Skeletal muscle tissue (tissue), 4 donors: ENCODE measurements around the gene OR2T10. TPM values are rescaled to one million over a fixed set of nuclear protein-coding genes. Genes with fewer than 3 reads are reported as not detected.
"Not testable (repeated sequence)": the region's sequence is repeated elsewhere in the genome, so short reads cannot be mapped to it uniquely, and the experiment has no call there.

Experiments used
- H3K27ac ChIP-seq: one replicate; pipeline ENCODE4 v1.7.0; 2013; ENCODE audit warnings: mild to moderate bottlenecking, low read depth, low read length, inconsistent platforms
- H3K27me3 ChIP-seq, 3 donors: one replicate each; pipeline ENCODE4 v1.7.0; 2013; ENCODE audit warnings: low read length in 3 of 3; ENCODE audit not compliant: control insufficient read depth in 3 of 3, insufficient read depth in 3 of 3
- H3K36me3 ChIP-seq, 3 donors: one replicate each; pipeline ENCODE4 v1.7.0; 2013; ENCODE audit warnings: low read length in 3 of 3; ENCODE audit not compliant: control insufficient read depth in 3 of 3, insufficient read depth in 3 of 3
- H3K4me1 ChIP-seq, 3 donors: one replicate each; pipeline ENCODE4 v1.7.0; 2013; ENCODE audit warnings: low read length in 3 of 3, mild to moderate bottlenecking in 3 of 3; ENCODE audit not compliant: control insufficient read depth in 3 of 3, insufficient read depth in 3 of 3
- H3K4me3 ChIP-seq, 3 donors: one replicate each; pipeline ENCODE4 v1.7.0; 2013; ENCODE audit warnings: low read length in 3 of 3
- H3K9ac ChIP-seq, 3 donors: one replicate each; pipeline ENCODE4 v1.7.0; 2013; ENCODE audit warnings: low read length in 3 of 3, mild to moderate bottlenecking in 3 of 3, moderate library complexity in 2 of 3, low read depth in 1 of 3
- H3K9me3 ChIP-seq, 3 donors: one replicate each; pipeline ENCODE4 v1.7.0; 2013; ENCODE audit warnings: low read length in 3 of 3; ENCODE audit not compliant: control insufficient read depth in 3 of 3
- total RNA-seq: library from RNA; depleted of rRNA; stranded (reverse); fragments of >200 nt; gene quantifications from one replicate; pipeline ENCODE4 v1.2.3, GENCODE V29; 2014
- donor health status: Osteomylitis.

The OR2T10 gene, protein sequence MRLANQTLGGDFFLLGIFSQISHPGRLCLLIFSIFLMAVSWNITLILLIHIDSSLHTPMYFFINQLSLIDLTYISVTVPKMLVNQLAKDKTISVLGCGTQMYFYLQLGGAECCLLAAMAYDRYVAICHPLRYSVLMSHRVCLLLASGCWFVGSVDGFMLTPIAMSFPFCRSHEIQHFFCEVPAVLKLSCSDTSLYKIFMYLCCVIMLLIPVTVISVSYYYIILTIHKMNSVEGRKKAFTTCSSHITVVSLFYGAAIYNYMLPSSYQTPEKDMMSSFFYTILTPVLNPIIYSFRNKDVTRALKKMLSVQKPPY
- total RNA-seq: not detected

DNA sequence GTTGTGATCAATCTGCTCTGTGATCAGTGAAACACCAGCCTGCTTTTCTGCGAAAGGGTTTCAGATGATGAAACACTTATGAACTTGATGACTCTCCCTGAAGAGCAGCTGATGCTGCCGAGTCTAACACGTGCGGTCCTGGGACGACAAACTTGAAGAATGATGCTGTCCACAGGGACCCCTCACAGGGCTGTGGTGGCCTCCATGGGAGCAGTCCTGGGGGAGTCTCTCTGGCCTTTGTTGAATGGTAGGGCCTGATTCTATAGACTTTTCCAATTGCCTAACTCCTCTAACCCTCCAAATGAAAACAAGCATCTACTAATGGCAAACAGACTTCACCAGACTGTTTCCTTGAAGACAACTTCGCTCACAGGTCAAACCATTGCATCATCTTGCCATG lies at the start of gene OR2T10:
OR2T10 (minus strand) TSS at position 112 of the 400 bp plus-strand sequence. CDS start 3,932 bp downstream, outside the sequence.
- H3K36me3 ChIP-seq: no peaks in the 10 kb centered on the region
- H3K4me3 ChIP-seq: no peak within 1 kb of the TSS
- H3K27ac ChIP-seq: no peak within 1 kb of the TSS
- no peak within 1 kb of the TSS for H3K9ac ChIP-seq
- H3K4me1 ChIP-seq: no peaks in the 10 kb centered on the region
- no peaks in the 10 kb centered on the region for H3K27me3 ChIP-seq
- no peaks in the 10 kb centered on the region for H3K9me3 ChIP-seq

DNA sequence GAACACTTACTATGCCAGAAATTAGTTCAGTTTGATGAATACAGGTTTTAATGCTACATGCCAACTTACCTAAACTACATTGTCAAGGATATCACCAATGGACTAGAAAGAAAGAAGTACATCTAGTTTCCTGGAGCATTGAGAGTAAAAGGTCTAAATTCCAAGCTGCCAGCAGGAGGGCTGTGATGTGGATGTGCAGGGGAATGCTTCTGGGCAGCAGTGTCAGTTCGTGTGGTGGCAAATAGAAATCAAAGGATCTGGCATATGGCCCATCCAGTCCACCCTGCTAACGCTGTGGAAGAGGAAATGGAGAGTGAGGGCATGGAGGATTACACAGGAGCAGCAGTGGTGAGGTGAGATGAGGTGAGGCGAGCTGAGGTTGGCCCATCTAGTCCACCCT lies 47.7 kb upstream of the OR2T10 start, which contains the start of gene OR2T35:
OR2T35 (minus strand) TSS at position 101 of the 400 bp plus-strand sequence. CDS start 6,020 bp downstream, outside the sequence.
- not testable (repeated sequence) for H3K27me3 ChIP-seq, H3K4me1 ChIP-seq, H3K27ac ChIP-seq, H3K9me3 ChIP-seq, H3K36me3 ChIP-seq, H3K4me3 ChIP-seq, H3K9ac ChIP-seq

DNA sequence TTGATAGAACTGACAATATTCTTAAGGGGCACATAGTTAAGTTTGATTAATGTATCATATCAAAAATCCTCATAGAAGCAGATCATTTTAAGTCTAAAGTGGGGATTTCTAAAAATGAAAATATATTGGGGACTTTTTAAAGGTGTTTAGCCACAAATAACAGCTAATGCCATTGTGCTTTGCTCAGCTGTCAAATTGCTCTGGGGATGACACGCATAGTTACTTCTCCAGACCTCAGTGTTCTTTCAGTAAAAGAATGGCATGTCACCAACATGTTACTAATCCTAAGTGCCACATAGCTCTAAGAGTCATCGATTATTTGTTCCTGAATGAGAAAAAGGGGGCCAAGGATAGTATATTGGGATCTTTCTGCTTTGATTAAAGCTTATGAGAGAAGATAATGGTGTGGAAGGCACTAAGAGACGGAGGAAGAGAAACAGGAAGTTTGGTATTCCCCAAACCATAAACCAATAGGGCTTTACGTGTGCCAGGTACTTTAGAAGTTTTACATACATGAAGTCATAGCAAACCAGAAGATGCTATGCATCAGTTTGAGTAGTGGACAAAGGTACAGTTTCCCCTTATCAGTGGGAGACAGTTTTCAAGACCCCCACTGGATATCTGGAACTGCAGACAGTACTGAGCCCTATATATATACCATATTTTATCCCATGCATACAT lies 45.6 kb upstream of the OR2T10 start:
- not testable (repeated sequence) for H3K4me3 ChIP-seq, H3K27ac ChIP-seq, H3K9me3 ChIP-seq, H3K9ac ChIP-seq, H3K4me1 ChIP-seq, H3K36me3 ChIP-seq, H3K27me3 ChIP-seq

DNA sequence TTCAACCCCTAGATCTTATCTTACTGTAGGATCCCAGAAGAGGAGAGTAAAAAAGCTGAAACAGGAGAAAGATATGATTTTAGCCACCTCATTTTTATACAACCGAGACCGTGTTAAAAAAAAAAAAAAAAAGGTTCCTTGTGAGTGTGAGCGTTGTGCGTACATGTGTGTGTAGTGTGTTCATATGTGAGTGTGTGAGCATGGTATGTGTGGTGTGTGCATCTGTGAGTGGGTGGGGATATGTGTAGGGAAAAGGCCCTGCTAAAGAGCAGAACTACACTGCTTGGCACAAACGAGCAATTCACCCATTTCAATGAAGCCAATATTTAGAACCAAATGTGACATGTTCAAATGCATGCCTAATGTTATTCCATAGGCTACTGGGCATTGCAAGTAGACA lies 44.1 kb upstream of the OR2T10 start:
- not testable (repeated sequence) for H3K4me1 ChIP-seq, H3K27ac ChIP-seq, H3K4me3 ChIP-seq, H3K27me3 ChIP-seq, H3K9me3 ChIP-seq, H3K36me3 ChIP-seq, H3K9ac ChIP-seq

DNA sequence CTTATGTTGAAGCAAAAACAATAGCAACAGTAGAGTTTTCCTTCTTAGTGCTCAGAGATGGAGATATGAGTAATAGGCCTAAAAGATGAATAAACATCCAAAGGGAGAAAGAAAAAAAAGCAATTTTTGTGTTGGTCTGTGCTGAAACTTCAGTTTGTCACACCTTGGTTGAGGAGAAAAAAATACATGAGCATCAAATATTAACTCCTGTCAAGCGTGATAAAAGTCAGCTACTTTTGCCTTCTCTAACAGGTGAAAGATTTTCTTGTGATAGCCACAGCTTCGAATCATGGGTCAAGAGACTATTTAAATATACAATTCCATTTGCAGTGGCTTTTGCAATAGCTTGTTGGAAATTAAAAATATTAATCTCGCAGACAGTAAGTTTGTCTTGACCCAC lies 43.4 kb upstream of the OR2T10 start:
- H3K4me1 ChIP-seq, H3K27me3 ChIP-seq, H3K4me3 ChIP-seq, H3K9me3 ChIP-seq, H3K36me3 ChIP-seq, H3K27ac ChIP-seq, H3K9ac ChIP-seq: not testable (repeated sequence)

DNA sequence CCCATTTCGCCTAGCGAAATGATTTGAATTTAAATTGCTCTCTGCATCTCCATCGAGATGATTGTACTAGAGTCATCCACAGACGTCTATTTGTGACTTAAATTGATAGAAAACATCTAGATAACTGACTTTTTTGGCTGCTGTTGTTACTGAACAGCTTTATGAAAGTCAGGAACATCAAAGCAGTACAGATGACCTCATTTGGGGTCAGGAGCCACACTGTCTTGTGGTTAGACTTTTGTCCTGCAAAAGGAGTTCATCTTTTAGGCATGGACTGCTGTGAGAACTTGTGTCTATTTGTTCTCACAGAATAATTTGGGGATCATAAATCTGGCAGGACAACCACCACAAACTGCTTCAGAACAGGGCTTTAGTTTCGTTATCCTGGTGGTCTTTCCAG lies 42.2 kb upstream of the OR2T10 start:
- H3K9ac ChIP-seq, H3K27me3 ChIP-seq, H3K27ac ChIP-seq, H3K4me3 ChIP-seq, H3K4me1 ChIP-seq, H3K36me3 ChIP-seq, H3K9me3 ChIP-seq: not testable (repeated sequence)

DNA sequence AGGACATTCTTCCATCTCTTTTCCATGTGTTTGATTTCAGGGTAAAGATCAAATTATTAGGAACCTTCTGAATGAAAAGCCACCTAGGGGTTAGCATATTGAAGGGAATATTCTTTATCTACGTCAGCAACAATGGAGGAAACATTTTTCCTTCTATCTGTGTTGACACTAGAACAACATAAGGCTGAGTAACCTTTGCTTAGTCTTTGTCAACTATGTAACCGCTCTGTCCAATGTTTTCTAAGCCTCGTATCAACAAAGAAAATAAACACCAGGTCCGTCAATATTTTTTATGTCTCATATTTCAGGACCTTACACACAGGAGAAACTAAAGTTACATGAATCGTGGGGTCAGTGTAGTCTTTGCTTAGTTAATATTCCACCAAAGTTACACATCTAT lies 39.1 kb upstream of the OR2T10 start:
- not testable (repeated sequence) for H3K4me3 ChIP-seq, H3K9ac ChIP-seq, H3K9me3 ChIP-seq, H3K4me1 ChIP-seq, H3K27me3 ChIP-seq, H3K36me3 ChIP-seq, H3K27ac ChIP-seq

DNA sequence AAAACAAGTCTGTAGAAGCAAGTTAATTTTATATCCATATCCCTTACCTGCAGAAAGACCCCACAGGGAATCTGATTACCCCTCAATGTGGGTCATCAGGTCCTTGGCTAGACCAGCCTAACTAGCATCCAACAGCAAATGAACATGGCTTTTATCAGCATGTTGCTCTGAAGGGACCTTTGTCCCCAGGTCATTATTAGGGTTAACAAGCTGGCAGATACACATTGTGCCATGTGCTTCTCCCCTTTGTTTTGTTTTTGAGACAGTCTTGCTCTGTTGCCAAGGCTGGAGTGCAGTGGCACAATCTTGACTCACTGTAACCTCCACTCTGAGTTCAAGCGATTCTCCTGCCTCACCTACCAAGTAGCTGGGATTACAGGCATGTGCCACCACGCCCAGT lies 37.5 kb upstream of the OR2T10 start, which contains the start of gene OR2T11:
OR2T11 (minus strand) TSS at position 101 of the 400 bp plus-strand sequence. CDS start 7,963 bp downstream, outside the sequence.
- H3K9me3 ChIP-seq, H3K9ac ChIP-seq, H3K36me3 ChIP-seq, H3K27ac ChIP-seq, H3K27me3 ChIP-seq, H3K4me3 ChIP-seq, H3K4me1 ChIP-seq: not testable (repeated sequence)

DNA sequence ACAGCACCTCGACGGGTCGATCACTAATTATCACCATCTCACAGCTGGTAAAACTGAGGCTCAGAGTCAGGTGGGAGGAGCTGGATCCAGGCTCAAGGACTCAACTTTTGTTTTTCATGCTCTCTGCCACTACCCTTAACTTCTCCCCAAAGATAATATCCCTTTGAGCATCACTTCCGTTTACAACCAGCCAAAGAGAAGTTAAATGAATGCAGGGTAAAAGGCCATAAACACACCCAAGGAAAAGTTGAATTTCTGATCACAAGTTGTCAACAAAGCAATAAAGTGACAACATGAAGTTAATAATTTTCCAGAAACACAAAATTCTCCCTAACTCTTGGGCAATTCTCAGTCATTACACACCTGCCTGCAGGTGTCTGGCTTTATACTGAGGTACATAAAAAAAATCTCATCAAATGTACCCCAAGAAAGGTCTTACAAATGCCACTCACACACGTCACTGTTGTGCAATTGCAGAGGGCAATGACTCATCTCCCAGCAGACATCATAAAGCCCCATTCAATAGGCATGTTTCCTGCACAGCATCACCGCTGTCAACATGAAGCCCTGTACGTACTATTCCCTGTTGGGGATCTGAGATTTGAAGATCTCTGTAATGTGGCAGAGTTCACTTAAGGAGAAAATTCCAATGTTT lies 34.0 kb upstream of the OR2T10 start:
- no peaks in the 10 kb centered on the region for H3K27me3 ChIP-seq
- H3K9ac ChIP-seq: no peak overlapping the region
- H3K4me3 ChIP-seq: no peak overlapping the region
- H3K4me1 ChIP-seq: no peaks in the 10 kb centered on the region
- no peak overlapping the region for H3K27ac ChIP-seq
- no peaks in the 10 kb centered on the region for H3K9me3 ChIP-seq
- no peaks in the 10 kb centered on the region for H3K36me3 ChIP-seq

DNA sequence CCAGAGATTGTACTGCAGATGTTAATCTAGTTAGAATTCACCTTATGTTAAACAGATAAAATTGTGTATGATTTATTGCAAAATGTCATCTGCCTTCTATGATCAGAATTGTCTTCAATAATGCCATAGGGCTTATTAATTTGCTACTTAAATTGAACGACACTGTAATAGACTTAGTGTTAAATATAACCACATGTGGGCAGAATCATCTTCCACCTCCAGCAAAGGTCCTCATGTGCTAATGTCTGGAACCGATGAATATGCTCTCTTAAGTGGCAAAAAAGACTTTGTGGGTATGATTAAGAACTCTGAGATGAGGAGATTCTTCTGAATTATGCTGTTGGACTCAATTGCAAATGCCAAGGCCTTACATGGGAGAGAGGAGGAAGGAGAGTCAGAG lies 33.1 kb upstream of the OR2T10 start:
- H3K27ac ChIP-seq: no peak overlapping the region

More for the DNA sequence above, 33.1 kb upstream of the OR2T10 start:
- H3K4me3 ChIP-seq: no peak overlapping the region
- H3K36me3 ChIP-seq: no peaks in the 10 kb centered on the region
- H3K27me3 ChIP-seq: no peaks in the 10 kb centered on the region
- H3K9me3 ChIP-seq: no peaks in the 10 kb centered on the region
- no peaks in the 10 kb centered on the region for H3K4me1 ChIP-seq
- no peak overlapping the region for H3K9ac ChIP-seq
